DND-41 (cell line): ENCODE measurements around the gene ARSA.

ENCODE experiments used
- ATAC-seq: fragments of 200-7000 bp; cut with Tn5 transposase; 3 replicates; pipeline ENCODE4 v1.9.1; 2021; ENCODE audit warnings: low read depth; ENCODE audit not compliant: insufficient read depth
- DNase-seq: peaks from one replicate; pipeline ENCODE4 v3.0.0-alpha.2; 2020
- H2AFZ ChIP-seq: 2 replicates; pipeline ENCODE4 v1.6.0; 2012; ENCODE audit warnings: low read depth, low read length
- H3K27ac ChIP-seq: 2 replicates; pipeline ENCODE4 v1.5.1; 2012; ENCODE audit warnings: low read length, inconsistent platforms
- H3K27me3 ChIP-seq: fragments of 200-600 bp; sonication (generic); 2 replicates; pipeline ENCODE4 v1.6.0; 2012; ENCODE audit warnings: low read length, mild to moderate bottlenecking, inconsistent platforms; ENCODE audit not compliant: insufficient read depth, poor library complexity
- H3K36me3 ChIP-seq: 2 replicates; pipeline ENCODE4 v1.5.1; 2012; ENCODE audit warnings: low read length, inconsistent platforms; ENCODE audit not compliant: insufficient read depth
- H3K4me1 ChIP-seq: 2 replicates; pipeline ENCODE4 v1.5.1; 2012; ENCODE audit warnings: mild to moderate bottlenecking, low read length; ENCODE audit not compliant: insufficient read depth
- H3K4me2 ChIP-seq: 2 replicates; pipeline ENCODE4 v1.6.0; 2012; ENCODE audit warnings: mild to moderate bottlenecking, moderate library complexity, low read length, inconsistent platforms; ENCODE audit not compliant: insufficient read depth
- H3K4me3 ChIP-seq, 2 experiments: fragments of 200-600 bp in 1 of 2; shearing (Covaris generic) in 1 of 2; 2 replicates each; pipeline ENCODE4 v1.5.1; 2012 to 2016; ENCODE audit warnings: inconsistent platforms in 2 of 2, low read length in 2 of 2, mild to moderate bottlenecking in 2 of 2, low read depth in 1 of 2, moderate library complexity in 1 of 2
- H3K79me2 ChIP-seq: 2 replicates; pipeline ENCODE4 v1.6.0; 2012; ENCODE audit warnings: low read length, inconsistent platforms; ENCODE audit not compliant: insufficient read depth
- H3K9ac ChIP-seq: 2 replicates; pipeline ENCODE4 v1.6.0; 2012; ENCODE audit warnings: low read depth, mild to moderate bottlenecking, inconsistent platforms, low read length, moderate library complexity
- H3K9me3 ChIP-seq: 2 replicates; pipeline ENCODE4 v1.5.1; 2012; ENCODE audit warnings: low read length, moderate library complexity, mild to moderate bottlenecking, inconsistent platforms; ENCODE audit not compliant: insufficient read depth, severe bottlenecking
- H4K20me1 ChIP-seq: 2 replicates; pipeline ENCODE4 v1.6.0; 2012; ENCODE audit warnings: low read length; ENCODE audit not compliant: insufficient read depth
- CTCF ChIP-seq: IDR thresholded peaks from 2 replicates; pipeline ENCODE4 v1.5.1; 2012; ENCODE audit warnings: borderline replicate concordance, low read length, moderate library complexity, mild to moderate bottlenecking; ENCODE audit not compliant: poor library complexity, severe bottlenecking; ENCODE audit errors: extremely low read depth
- EZH2 ChIP-seq: IDR thresholded peaks from 3 replicates; pipeline ENCODE4 v1.6.1; 2012; ENCODE audit warnings: borderline replicate concordance, low read depth, mild to moderate bottlenecking, moderate library complexity, low read length, inconsistent platforms; ENCODE audit not compliant: severe bottlenecking

ARSA gene

DNA sequence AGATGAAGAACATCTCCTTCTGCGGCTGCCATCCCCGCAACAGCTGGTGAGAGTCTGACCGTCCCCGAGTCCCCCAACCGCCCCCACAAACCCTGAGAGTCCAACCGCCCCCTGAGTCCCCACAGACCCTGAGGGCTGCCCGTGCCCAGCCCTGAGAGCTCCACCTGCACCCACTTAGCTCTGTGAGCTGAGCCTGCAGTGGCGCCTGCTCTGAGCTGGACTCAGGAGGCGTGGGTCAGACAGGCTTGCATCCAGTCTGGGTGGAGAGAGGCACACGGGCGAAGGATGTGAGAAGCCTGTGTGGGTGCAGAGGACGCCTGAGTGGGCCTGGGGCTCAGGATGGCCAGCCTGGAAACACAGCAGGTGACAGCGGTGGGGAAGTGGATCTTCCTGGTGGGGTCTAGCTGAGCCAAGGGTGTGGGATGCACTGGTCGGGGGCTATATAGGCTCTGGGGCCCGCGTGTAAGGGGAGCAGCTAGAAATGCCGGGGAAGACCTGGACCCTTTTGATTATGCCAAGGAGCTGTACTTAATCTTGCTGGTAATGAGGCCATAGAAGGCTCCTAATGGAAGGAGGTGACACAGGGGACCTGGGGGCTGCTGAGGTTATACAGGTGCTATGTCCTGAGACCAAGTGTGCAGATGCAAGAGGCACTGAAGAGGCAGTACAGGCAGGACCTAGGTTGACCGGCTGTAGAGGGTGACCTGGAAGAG is 20.9 kb downstream of the ARSA start:
- Histone ChIP-seq H3K36me3 (no peaks in the 10 kb centered on the region), H3K27ac (no peak overlapping the region), H3K79me2 (no peaks in the 10 kb centered on the region), H3K4me3 (no peak overlapping the region), H3K9me3 (no peaks in the 10 kb centered on the region), H3K9ac (no peak overlapping the region), H2AFZ (no peak overlapping the region), H3K4me1 (no peaks in the 10 kb centered on the region), H3K4me2 (no peak overlapping the region), H3K27me3 (no peaks in the 10 kb centered on the region), H4K20me1 (no peaks in the 10 kb centered on the region; the same call in 1 of the 2 replicates)
- DNase-seq = no peak
- no peak for TF ChIP-seq EZH2
- no peak for TF ChIP-seq CTCF
- no peak for ATAC-seq

- Histone ChIP-seq H3K9ac (no peak overlapping the region), H3K27me3 (no peaks in the 10 kb centered on the region), H2AFZ (no peak overlapping the region), H3K4me2 (no peak overlapping the region), H3K4me3 (no peak overlapping the region), H3K79me2 (no peaks in the 10 kb centered on the region), H4K20me1 (no peaks in the 10 kb centered on the region; the same call in 1 of the 2 replicates), H3K9me3 (no peaks in the 10 kb centered on the region), H3K4me1 (no peaks in the 10 kb centered on the region), H3K27ac (no peak overlapping the region), H3K36me3 (no peaks in the 10 kb centered on the region)
- DNase-seq = no peak
- peak; percentile 45; the same call in 1 of the 3 replicates for ATAC-seq
- TF ChIP-seq EZH2 = no peak
- peak; percentile 35 for TF ChIP-seq CTCF
These were observed 21.6 kb downstream of the ARSA start for GRCh38 chr22:50606165-50606945.

- no peaks in the 10 kb centered on the region for H3K36me3 ChIP-seq
These were observed 22.3 kb downstream of the ARSA start for GRCh38 chr22:50605613-50606074.

More at GRCh38 chr22:50605613-50606074, 22.3 kb downstream of the ARSA start:
- H3K4me2 ChIP-seq = no peak overlapping the region
- no peak for DNase-seq
- TF ChIP-seq EZH2 = no peak
- no peak for TF ChIP-seq CTCF
- no peaks in the 10 kb centered on the region for H3K9me3 ChIP-seq
- no peak for ATAC-seq
- no peaks in the 10 kb centered on the region for H3K4me1 ChIP-seq
- no peaks in the 10 kb centered on the region; the same call in 1 of the 2 replicates for H4K20me1 ChIP-seq
- H2AFZ ChIP-seq = no peak overlapping the region
- no peak overlapping the region for H3K27ac ChIP-seq
- H3K79me2 ChIP-seq = no peaks in the 10 kb centered on the region
- no peak overlapping the region for H3K9ac ChIP-seq
- no peak overlapping the region for H3K4me3 ChIP-seq
- H3K27me3 ChIP-seq = no peaks in the 10 kb centered on the region
